ENCODE data around the gene RNF146.
"Not testable (repeated sequence)": the region's sequence is repeated elsewhere in the genome, so short reads cannot be mapped to it uniquely, and the experiment has no call there.

Gene RNF146, protein sequence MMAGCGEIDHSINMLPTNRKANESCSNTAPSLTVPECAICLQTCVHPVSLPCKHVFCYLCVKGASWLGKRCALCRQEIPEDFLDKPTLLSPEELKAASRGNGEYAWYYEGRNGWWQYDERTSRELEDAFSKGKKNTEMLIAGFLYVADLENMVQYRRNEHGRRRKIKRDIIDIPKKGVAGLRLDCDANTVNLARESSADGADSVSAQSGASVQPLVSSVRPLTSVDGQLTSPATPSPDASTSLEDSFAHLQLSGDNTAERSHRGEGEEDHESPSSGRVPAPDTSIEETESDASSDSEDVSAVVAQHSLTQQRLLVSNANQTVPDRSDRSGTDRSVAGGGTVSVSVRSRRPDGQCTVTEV

DNA sequence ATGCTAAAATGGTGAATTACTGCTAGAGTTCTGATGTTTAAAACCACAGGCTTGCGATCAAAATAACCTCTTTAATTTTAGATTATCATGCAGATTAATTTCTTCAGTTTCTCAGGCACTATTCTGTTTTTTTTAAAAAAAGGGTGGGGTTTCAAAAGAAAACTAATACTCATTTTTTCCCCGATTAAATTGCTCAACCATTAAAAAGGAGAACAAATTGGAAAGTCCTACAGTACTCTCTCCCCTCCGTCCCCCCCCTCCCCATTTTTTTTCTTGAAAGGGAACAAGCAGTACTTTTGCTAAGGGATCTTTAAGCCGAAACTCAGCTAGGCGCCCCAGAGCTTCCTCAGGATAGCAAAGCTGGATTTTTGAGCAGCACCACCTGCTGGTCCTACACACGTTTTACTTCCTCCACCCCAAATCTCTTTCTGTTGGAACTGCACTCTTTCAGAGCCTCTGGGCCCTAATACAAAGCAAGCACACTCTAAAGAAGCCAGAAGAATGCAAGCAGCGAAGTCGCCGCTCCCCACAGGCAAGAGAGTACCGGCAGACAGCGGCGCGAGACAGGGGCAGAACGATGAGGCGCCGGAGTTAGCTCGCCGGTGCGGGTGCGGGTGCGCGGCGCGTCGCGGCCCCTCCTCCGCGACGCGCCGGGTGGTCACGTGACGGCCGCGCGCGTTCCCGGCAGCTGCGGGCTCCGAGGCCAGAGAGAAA is at the start of gene RNF146:
Gene RNF146, plus strand, starts transcription at position 687 of the 714 bp plus-strand sequence. CDS start 13,475 bp downstream, outside the sequence.
- no peak for FAIRE-seq

GRCh38 chr6:127219869-127220268 is 46.8 kb upstream of the RNF146 start:
- no peak for FAIRE-seq

DNA sequence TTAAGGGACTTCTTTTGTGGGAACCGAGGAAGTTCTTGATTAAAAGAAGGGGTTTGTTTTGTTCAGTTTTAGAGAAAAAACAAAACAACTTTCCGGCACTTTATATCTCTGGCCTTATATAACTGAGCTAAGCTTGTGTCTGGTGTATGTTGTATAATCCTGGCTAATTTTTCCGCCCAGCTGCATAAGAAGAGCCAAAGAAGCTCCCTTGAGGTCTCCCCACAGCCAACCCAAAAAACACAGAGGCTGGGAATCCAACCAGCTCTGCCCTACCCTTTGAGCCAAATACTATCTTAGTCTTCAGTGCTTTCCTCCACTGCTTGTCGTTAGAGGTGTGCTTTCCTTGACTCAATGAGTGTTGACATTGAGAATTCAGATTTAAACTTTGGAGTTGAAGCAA is 45.5 kb upstream of the RNF146 start:
- FAIRE-seq, result no peak

- no peak for FAIRE-seq
Observed at GRCh38 chr6:127222418-127222817, 44.2 kb upstream of the RNF146 start.

GRCh38 chr6:127225497-127225896 is 41.2 kb upstream of the RNF146 start:
- FAIRE-seq, result no peak

DNA sequence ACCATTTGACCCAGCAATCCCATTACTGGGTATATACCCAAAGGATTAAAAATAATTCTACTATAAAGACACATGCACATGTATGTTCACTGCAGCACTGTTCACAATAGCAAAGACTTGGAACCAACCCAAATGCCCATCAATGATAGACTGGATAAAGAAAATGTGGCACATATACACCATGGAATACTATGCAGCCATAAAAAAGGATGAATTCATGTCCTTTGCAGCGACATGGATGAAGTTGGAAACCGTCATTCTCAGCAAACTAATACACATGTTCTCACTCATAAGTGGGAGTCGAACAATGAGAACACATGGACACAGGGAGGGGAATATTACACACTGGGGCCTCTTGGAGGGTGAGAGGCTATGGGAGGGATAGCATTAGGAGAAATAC is 32.8 kb upstream of the RNF146 start:
- FAIRE-seq, result not testable (repeated sequence)

DNA sequence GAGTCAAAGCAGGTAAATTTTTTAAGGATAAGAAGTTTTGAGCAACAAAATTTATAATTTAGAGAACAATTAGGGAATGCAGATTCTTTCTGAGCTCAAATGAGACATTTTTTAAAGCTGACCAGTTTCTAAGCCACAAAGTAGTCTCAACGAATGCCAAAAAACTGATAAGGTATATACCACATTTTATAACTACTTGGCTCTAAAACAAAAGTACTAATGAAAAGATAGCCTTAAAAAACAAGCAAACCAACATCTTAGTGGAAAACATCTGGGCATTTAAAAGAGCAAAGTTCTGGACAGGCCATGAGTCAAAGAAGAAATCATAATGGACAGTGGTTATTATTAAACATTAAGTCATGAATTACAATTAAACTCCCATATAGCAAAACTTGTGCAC is 23.2 kb upstream of the RNF146 start:
- FAIRE-seq, result no peak

- no peak for FAIRE-seq
Observed at GRCh38 chr6:127247114-127248096, 19.3 kb upstream of the RNF146 start.

DNA sequence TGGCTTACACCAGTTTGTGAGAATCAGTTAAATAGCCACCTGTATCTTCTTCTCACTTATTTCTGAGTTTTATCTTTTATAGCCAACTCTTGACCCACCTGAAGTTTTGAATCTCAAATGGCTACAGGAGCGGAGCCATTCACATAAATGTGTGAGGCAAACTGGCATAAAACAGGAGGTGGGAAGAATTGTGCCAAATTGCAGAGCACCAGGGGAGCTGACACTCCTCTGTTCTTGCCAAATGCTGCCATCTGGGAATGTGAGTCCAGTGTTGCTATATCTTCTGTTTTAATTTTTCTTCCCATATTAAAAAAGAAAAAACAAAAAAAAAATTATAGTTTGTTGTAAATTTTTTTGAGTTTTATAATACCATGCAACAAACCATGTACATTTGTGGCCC is 17.0 kb upstream of the RNF146 start:
- no peak for FAIRE-seq

DNA sequence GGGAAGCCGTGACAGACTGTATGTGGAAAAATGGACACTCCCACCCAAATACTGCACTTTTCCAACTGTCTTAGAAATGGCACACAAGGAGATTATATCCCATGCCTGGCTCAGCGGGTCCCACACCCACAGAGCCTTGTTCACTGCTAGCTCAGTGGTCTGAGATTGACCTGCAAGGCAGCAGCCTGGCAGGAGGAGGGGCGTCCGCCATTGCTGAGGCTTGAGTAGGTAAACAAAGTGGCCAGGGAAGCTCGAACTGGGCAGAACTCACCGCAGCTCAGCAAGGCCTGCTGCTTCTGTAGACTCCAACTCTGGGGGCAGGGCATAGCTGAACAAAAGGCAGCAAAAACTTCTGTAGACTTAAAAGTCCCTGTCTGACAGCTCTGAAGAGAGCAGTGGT is 11.4 kb upstream of the RNF146 start:
- no peak for FAIRE-seq

DNA sequence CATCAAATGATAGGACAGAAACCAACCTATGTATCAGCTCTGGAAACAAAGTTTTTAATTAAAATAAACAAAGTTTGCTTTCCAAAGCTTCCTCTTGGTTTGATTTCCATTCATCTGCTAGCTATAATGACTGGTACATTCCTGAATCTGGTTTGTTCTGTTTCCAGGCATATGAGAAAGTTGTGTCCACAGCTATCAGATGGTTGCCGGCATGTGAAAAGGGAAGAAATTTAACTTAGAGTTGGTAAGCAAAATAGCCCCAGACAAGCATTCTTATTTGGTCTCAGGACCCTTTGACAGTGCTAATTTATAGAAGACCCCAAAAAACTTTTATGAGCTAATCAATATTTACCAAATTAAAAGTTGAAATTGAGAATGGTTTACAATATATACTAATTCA is 3.8 kb upstream of the RNF146 start:
- no peak for FAIRE-seq

DNA sequence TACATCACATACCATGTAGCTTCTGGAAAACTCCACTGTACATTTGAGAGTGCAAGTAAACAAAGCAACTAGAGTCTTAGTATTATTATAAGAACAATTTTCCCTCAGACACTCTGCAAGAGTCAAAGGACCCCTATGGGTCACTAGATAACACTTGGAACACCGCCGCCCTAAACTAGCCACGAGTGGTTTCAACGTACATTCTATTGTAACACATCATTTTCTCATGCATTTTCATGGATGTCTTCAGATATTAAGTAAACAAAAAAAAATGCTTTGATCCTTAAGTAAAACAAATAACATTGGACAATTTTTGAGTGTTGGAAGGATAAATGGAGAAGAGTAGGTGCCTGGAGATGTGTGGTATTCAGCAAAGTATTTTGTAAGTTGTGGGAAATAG is 3.2 kb upstream of the RNF146 start:
- FAIRE-seq, result no peak

- no peak for FAIRE-seq
Observed at GRCh38 chr6:127266892-127267645, 405 bp downstream of the RNF146 start.

DNA sequence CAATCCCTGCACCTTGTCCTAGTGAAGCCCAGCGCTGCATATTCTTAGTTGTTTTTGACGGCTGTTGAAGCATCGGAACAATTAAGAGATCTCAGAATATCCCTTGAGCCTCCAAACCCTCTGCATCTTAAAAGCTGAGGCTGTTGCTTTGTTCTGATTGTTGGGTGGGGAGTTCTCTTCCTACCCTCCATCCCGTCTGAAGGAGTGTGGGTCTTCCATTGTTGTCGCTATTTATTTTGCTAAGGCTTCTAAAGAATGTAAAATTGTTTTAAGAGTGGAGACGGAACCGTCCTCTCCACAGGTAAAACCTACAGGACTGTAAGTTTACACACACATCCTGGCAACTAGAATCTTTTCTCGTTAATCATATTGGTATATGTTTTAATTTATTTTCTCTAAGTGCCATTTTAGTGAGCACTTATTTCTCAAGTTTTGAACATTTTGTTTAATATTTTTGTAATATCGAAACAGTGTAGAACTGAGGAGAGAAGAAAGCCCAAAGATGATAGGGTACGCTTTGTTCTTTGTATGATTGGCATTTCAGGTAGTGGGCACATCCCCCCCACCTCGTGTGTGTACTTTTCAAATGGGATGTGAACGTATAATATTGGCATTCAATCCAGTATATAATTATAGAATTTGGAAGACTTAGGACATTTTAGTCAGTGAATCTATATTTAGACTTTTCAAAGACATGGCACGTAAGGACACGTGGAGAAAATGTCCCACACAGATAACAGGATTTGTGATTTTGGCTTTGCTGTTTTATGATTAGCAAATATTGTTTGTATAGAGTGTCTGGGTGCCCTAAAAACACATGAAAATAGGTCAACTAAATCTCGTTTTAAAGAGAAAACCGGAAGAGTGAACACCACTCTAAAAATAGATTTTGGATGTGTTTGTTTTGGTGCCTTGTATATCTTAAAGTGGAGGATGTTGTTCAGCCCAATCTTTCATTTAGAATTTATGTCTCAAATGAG is 1.3 kb downstream of the RNF146 start:
- no peak for FAIRE-seq

GRCh38 chr6:127272576-127272975 is 5.9 kb downstream of the RNF146 start:
- no peak for FAIRE-seq

DNA sequence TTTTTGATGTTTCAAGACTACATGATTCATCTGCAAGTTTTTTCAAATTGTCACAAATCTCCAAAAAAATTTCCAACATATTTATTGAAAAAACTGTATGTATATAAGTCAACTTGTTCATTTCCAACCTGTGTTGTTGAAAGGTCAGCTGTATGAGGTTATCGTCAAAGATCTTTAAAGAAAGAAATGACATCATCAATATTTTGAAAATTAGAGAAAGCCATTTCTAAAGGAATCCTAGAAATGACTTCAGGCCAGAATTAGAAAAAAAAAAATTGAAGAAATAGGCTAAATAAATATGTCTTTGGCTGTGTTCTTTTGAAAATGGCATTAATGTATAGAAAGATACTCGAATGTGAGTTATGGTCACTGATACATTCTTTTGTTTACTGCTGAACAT is 6.8 kb downstream of the RNF146 start:
- FAIRE-seq, result no peak

GRCh38 chr6:127276331-127276730 is 9.7 kb downstream of the RNF146 start:
- FAIRE-seq, result no peak

GRCh38 chr6:127277878-127278843 is 11.5 kb downstream of the RNF146 start:
- FAIRE-seq, result no peak

DNA sequence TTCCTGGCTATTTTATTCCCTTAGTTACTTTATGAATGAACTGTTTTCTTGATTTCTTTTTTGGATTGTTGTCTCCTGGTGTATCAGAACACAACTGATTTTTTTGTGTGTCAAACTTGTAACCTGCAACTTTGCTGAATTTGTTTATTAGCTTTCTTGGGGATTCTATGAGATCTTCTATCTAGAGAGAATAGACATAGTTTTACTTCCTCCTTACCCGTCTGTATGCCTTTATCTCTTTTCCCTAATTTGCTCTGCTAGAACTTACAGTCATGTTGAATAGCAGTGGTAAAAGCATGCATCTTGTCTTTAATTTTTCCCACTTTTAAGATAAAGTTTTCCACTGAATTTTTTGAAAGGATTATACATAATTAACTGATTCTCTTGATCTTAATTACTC is 13.2 kb downstream of the RNF146 start:
- FAIRE-seq, result no peak

DNA sequence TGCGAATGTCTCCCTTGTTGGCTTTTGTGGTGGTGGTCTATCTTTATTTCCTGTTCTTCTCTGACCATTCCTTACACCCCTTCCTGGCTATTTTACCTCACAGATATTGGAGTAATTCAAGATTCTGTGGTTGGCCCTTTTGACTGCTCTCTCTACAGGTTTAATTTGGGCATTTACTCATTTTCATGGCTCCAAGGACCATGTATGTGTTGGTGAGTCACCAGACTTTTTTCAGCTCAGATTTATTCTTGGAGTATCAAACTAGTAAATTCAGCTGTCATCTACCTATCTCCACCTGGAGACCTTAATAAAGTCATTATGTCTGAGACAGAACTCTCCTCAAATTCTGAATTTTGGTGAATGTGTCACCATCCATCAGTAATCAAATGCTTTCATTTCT is 15.5 kb downstream of the RNF146 start:
- FAIRE-seq, result no peak

Data from A204.1 (cell line).